ENCODE measurements around the gene BCL11B. TPM values are rescaled to one million over a fixed set of nuclear protein-coding genes. Genes with fewer than 3 reads are reported as not detected.
A peak's percentile ranks its signal among the peaks of the same experiment; 100 is the strongest.

BCL11B gene
- total RNA-seq, 1 donor from 2014 or later = 0.67 TPM

GRCh38 chr14:99287269-99287942 is 15.4 kb upstream of the BCL11B start:
- DNase-seq (ENCODE audit: low spot score) = no peak

- DNase-seq (ENCODE audit: low spot score) = no peak
Measured at GRCh38 chr14:99286761-99287160, 14.8 kb upstream of the BCL11B start.

- no peak for DNase-seq (ENCODE audit: low spot score)
Measured at GRCh38 chr14:99284254-99285004, 12.4 kb upstream of the BCL11B start.

GRCh38 chr14:99282261-99283050 is 10.5 kb upstream of the BCL11B start:
- no peak for DNase-seq (ENCODE audit: low spot score)

- DNase-seq (ENCODE audit: low spot score) = no peak
Measured at GRCh38 chr14:99281396-99281795, 9.4 kb upstream of the BCL11B start.

GRCh38 chr14:99280852-99281251 is 8.9 kb upstream of the BCL11B start:
- no peak for DNase-seq (ENCODE audit: low spot score)

GRCh38 chr14:99280066-99280731 is 8.2 kb upstream of the BCL11B start:
- no peak for DNase-seq (ENCODE audit: low spot score)

GRCh38 chr14:99278836-99279235 is 6.8 kb upstream of the BCL11B start:
- no peak for DNase-seq (ENCODE audit: low spot score)

- no peak for DNase-seq (ENCODE audit: low spot score)
Measured at GRCh38 chr14:99277530-99277929, 5.5 kb upstream of the BCL11B start.

GRCh38 chr14:99276482-99276881 is 4.5 kb upstream of the BCL11B start:
- DNase-seq (ENCODE audit: low spot score) = no peak

GRCh38 chr14:99275222-99275584 is 3.2 kb upstream of the BCL11B start:
- DNase-seq (ENCODE audit: low spot score) = no peak

- DNase-seq (ENCODE audit: low spot score) = no peak
Measured at GRCh38 chr14:99274346-99275221, 2.6 kb upstream of the BCL11B start.

GRCh38 chr14:99273766-99274345 is 1.9 kb upstream of the BCL11B start:
- DNase-seq (ENCODE audit: low spot score) = no peak

GRCh38 chr14:99272899-99273765 is 1.1 kb upstream of the BCL11B start:
- DNase-seq (ENCODE audit: low spot score) = no peak

GRCh38 chr14:99272632-99272898 is 568 bp upstream of the BCL11B start:
- peak; percentile 37 for DNase-seq (ENCODE audit: low spot score)

- peak; percentile 2 for DNase-seq (ENCODE audit: low spot score)
Measured at GRCh38 chr14:99271221-99271941, 616 bp downstream of the BCL11B start.

- DNase-seq (ENCODE audit: low spot score) = peak; percentile 82
Measured at GRCh38 chr14:99270458-99271220, 1.4 kb downstream of the BCL11B start.
